HCT116 (cell line): ENCODE data around the gene DOLPP1. TPM values are rescaled to one million over a fixed set of nuclear protein-coding genes. Genes with fewer than 3 reads are reported as not detected.

Experiments used
- ATAC-seq: fragments of 200-7000 bp; cut with Tn5 transposase; 2 replicates; pipeline ENCODE4 v1.9.1; 2020; ENCODE audit warnings: mild to moderate bottlenecking, moderate library complexity
- BruUV-seq: library from RNA; stranded (reverse); fragments of 400-500 nt; replicated peaks from 2 replicates; lab custom pipeline; 2021; lab: Mats Ljungman, UMichigan
- CTCF ChIA-PET: fragments of 300-600 bp; sonication (Branson Sonifier 250); formaldehyde crosslinking; loops from one replicate; lab custom pipeline; 2021; ENCODE audit warnings: antibody characterized with exemption; lab: Charles Lee
- POLR2A ChIA-PET: fragments of 300-600, 350-600 bp; sonication (Branson Sonifier 250); formaldehyde crosslinking; loops from one replicate; lab custom pipeline; 2021; ENCODE audit warnings: antibody characterized with exemption; lab: Charles Lee
- RAD21 ChIA-PET, 2 experiments: fragments of 300-600 bp; sonication (Branson Sonifier 250); formaldehyde crosslinking; loops; one replicate each; lab custom pipeline; 2023; ENCODE audit warnings: low total read pairs in 2 of 2; ENCODE audit not compliant: uncharacterized antibody in 2 of 2, unreplicated experiment in 2 of 2, low non-redundant PET in 1 of 2; lab: Charles Lee
- DNase-seq: peaks from one replicate; pipeline ENCODE4 v3.0.0-alpha.2; 2010; ENCODE audit warnings: low read depth, low spot score
- H2AFZ ChIP-seq: fragments of 200-600 bp; shearing (Covaris generic), sonication (generic); 2 replicates; pipeline ENCODE4 v1.6.1; 2017; ENCODE audit warnings: low read depth, mixed run types, mixed read lengths, antibody characterized with exemption, low read length; ENCODE audit not compliant: poor library complexity, severe bottlenecking
- H3K27ac ChIP-seq: 2 replicates; pipeline ENCODE4 v1.5.1; 2012; ENCODE audit warnings: low read depth, low read length
- H3K27me3 ChIP-seq: fragments of 200-600 bp; sonication (generic); 2 replicates; pipeline ENCODE4 v1.6.1; 2016; ENCODE audit warnings: mixed run types, low read length, mixed read lengths; ENCODE audit not compliant: insufficient read depth
- H3K36me3 ChIP-seq, 2 experiments: fragments of 200-500 bp in 1 of 2; fragments of 200-600 bp in 1 of 2; sonication (Bioruptor generic) in 1 of 2; sonication (generic) in 1 of 2; 2 replicates each; pipeline versions ENCODE4 v1.5.1 to v1.6.1; 2014 to 2016; ENCODE audit warnings: low read length in 2 of 2, inconsistent platforms in 1 of 2, mixed read lengths in 1 of 2, mixed run types in 1 of 2; ENCODE audit not compliant: insufficient read depth in 2 of 2, control insufficient read depth in 1 of 2
- H3K4me1 ChIP-seq, 2 experiments: fragments of 200-600 bp in 1 of 2; sonication (generic) in 1 of 2; 2 replicates each; pipeline versions ENCODE4 v1.5.1 to v1.6.1; 2012 to 2017; ENCODE audit warnings: low read length in 2 of 2, inconsistent platforms in 1 of 2, mild to moderate bottlenecking in 1 of 2, mixed read lengths in 1 of 2, mixed run types in 1 of 2, moderate library complexity in 1 of 2; ENCODE audit not compliant: insufficient read depth in 2 of 2, control insufficient read depth in 1 of 2
- H3K4me2 ChIP-seq: fragments of 200-600 bp; sonication (generic); 2 replicates; pipeline ENCODE4 v1.6.1; 2017; ENCODE audit warnings: mixed run types, low read length, mixed read lengths
- H3K4me3 ChIP-seq, 2 experiments: fragments of 200-600 bp in 1 of 2; sonication (generic) in 1 of 2; replicated peaks in 1 of 2; 2 replicates each; pipeline ENCODE4 v1.5.1; 2011 to 2016; ENCODE audit warnings: low read length in 2 of 2, control low read depth in 1 of 2, low read depth in 1 of 2, mild to moderate bottlenecking in 1 of 2, mixed read lengths in 1 of 2, mixed run types in 1 of 2
- H3K79me2 ChIP-seq: fragments of 200-600 bp; sonication (generic); 2 replicates; pipeline ENCODE4 v1.6.1; 2017; ENCODE audit warnings: mild to moderate bottlenecking, mixed run types, low read length, moderate library complexity, mixed read lengths; ENCODE audit not compliant: insufficient read depth
- H3K9ac ChIP-seq: fragments of 200-600 bp; sonication (generic); 2 replicates; pipeline ENCODE4 v1.6.1; 2016; ENCODE audit warnings: low read length, mixed read lengths
- H3K9me2 ChIP-seq: fragments of 200-600 bp; sonication (generic), shearing (Covaris generic); 2 replicates; pipeline ENCODE4 v1.6.1; 2017; ENCODE audit warnings: mixed run types, mild to moderate bottlenecking, moderate library complexity; ENCODE audit not compliant: insufficient read depth
- H3K9me3 ChIP-seq, 2 experiments: fragments of 200-500 bp in 1 of 2; fragments of 200-600 bp in 1 of 2; sonication (Bioruptor generic) in 1 of 2; sonication (generic) in 1 of 2; 2 replicates each; pipeline ENCODE4 v1.6.1; 2014 to 2017; ENCODE audit warnings: low read length in 2 of 2, mixed read lengths in 2 of 2, inconsistent platforms in 1 of 2, low read depth in 1 of 2, mild to moderate bottlenecking in 1 of 2, mixed run types in 1 of 2, moderate library complexity in 1 of 2; ENCODE audit not compliant: control insufficient read depth in 1 of 2, insufficient read depth in 1 of 2
- H4K20me1 ChIP-seq: fragments of 200-600 bp; sonication (generic), shearing (Covaris generic); 2 replicates; pipeline ENCODE4 v1.6.1; 2017; ENCODE audit warnings: mixed run types, mild to moderate bottlenecking, moderate library complexity; ENCODE audit not compliant: insufficient read depth
- EGR1 ChIP-seq: IDR thresholded peaks from 2 replicates; pipeline ENCODE4 v1.6.1; 2012; ENCODE audit warnings: low read depth
- FOSL1 ChIP-seq: IDR thresholded peaks from 2 replicates; pipeline ENCODE4 v1.6.1; 2012; ENCODE audit warnings: low read depth
- JUND ChIP-seq: IDR thresholded peaks from 2 replicates; pipeline ENCODE4 v1.6.1; 2012
- RAD21 ChIP-seq: IDR thresholded peaks from 2 replicates; pipeline ENCODE4 v1.6.1; 2012; ENCODE audit warnings: low read depth, mild to moderate bottlenecking
- REST ChIP-seq: IDR thresholded peaks from 2 replicates; pipeline ENCODE4 v1.6.1; 2012; ENCODE audit warnings: low read depth
- TCF7L2 ChIP-seq: IDR thresholded peaks from 2 replicates; pipeline ENCODE4 v1.7.0; 2011; ENCODE audit warnings: borderline replicate concordance, inconsistent platforms; ENCODE audit not compliant: insufficient read depth, insufficient read length; ENCODE audit errors: extremely low read depth
- YY1 ChIP-seq: IDR thresholded peaks from 2 replicates; pipeline ENCODE4 v1.6.1; 2011; ENCODE audit warnings: low read length, low read depth, moderate library complexity, mild to moderate bottlenecking; ENCODE audit not compliant: insufficient replicate concordance; ENCODE audit errors: extremely low read depth
- intact Hi-C: fragments of 100-400 bp; cut with micrococcal nuclease; formaldehyde crosslinking; loops from 2 replicates; pipeline ENCODE4 v1.10.0; 2022
- total RNA-seq: library from RNA; stranded (reverse); gene quantifications from one replicate; pipeline ENCODE4 v1.2.1, GENCODE V29; 2021; ENCODE audit not compliant: unreplicated experiment

DOLPP1 gene
- total RNA-seq, 1 experiment from 2014 or later: 17.4 TPM

DNA sequence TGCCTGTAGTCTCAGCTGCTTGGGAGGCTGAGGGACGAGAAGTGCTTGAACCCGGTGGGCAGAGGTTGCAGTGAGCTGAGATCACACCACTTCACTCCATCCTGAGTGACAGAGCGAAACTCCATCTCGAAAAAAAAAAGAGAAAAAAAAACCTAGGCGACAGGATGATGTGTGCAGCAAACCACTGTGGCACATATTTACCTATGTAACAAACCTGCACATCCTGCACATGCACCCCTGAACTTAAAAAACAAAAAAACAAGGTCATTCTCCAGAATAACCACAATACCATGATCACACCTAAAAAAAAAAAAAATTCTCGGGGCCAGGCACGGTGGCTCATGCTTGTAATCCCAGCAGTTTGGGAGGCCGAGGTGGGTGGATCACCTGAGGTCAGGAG is 7.5 kb upstream of the DOLPP1 start (continued):
- no peak for TF ChIP-seq JUND
- no peak for TF ChIP-seq RAD21
- no peak for TF ChIP-seq REST
- no peak for TF ChIP-seq EGR1
- no peak for TF ChIP-seq FOSL1

GRCh38 chr9:129074106-129074505 is 6.8 kb upstream of the DOLPP1 start:
- H4K20me1 ChIP-seq: no peaks in the 10 kb centered on the region
- BruUV-seq: no TSS peak
- POLR2A ChIA-PET: no interaction called here
- RAD21 ChIA-PET: no interaction called here
- H3K36me3 ChIP-seq: no peaks in the 10 kb centered on the region
- no peak overlapping the region for H3K4me2 ChIP-seq
- H3K4me1 ChIP-seq: no peaks in the 10 kb centered on the region
- no peaks in the 10 kb centered on the region for H3K9me2 ChIP-seq
- no peak for ATAC-seq
- H2AFZ ChIP-seq: no peak overlapping the region
- no peak for TF ChIP-seq YY1
- TF ChIP-seq TCF7L2: no peak
- no peak for TF ChIP-seq RAD21
- TF ChIP-seq FOSL1: no peak
- no peak for TF ChIP-seq REST
- TF ChIP-seq, all 23 proteins: peak for 0
- no peaks in the 10 kb centered on the region for H3K27me3 ChIP-seq
- H3K4me3 ChIP-seq: no peak overlapping the region
- intact Hi-C loops: no loop called here
- no peak overlapping the region for H3K9ac ChIP-seq
- no peak overlapping the region for H3K27ac ChIP-seq
- CTCF ChIA-PET: no interaction called here
- no peak for DNase-seq
- no peaks in the 10 kb centered on the region for H3K9me3 ChIP-seq
- no peaks in the 10 kb centered on the region for H3K79me2 ChIP-seq
